NCI-H748 (cell line): ENCODE measurements around the gene PLPPR2.
"Not testable (repeated sequence)": the region's sequence is repeated elsewhere in the genome, so short reads cannot be mapped to it uniquely, and the experiment has no call there.

ENCODE experiments used
- DNase-seq: peaks from one replicate; lab custom pipeline; 2025; ENCODE audit not compliant: unreplicated experiment; lab: John Stamatoyannopoulos, UW

The PLPPR2 gene

GRCh38 chr19:11339254-11340098 lies 15.8 kb upstream of the PLPPR2 start, which contains the start of gene RAB3D:
Gene RAB3D, minus strand, starts transcription at chr19:11339657. Its CDS starts 2,258 bp downstream, at chr19:11337399.
- DNase-seq = peak; percentile 86

GRCh38 chr19:11340099-11340467 lies 15.1 kb upstream of the PLPPR2 start:
- DNase-seq = not testable (repeated sequence)

- DNase-seq = no peak
These were observed 12.8 kb upstream of the PLPPR2 start for GRCh38 chr19:11342429-11342828.

GRCh38 chr19:11345122-11345803 lies 10.0 kb upstream of the PLPPR2 start:
- no peak for DNase-seq

- DNase-seq = peak; percentile 98
These were observed 8.9 kb upstream of the PLPPR2 start, which contains the start of the genes CCDC159 and TMEM205 for GRCh38 chr19:11346104-11346940. Gene CCDC159, plus strand, starts transcription at chr19:11346519. Its CDS starts 88 bp downstream, at chr19:11346607. Gene TMEM205, minus strand, starts transcription at chr19:11346268. Its CDS starts 649 bp downstream, at chr19:11345619.

- DNase-seq = no peak
These were observed 7.6 kb upstream of the PLPPR2 start for GRCh38 chr19:11347546-11348039.

- DNase-seq = no peak
These were observed 6.1 kb upstream of the PLPPR2 start for GRCh38 chr19:11349171-11349570.

GRCh38 chr19:11354102-11354501 lies 1.1 kb upstream of the PLPPR2 start:
- not testable (repeated sequence) for DNase-seq

- DNase-seq = no peak
These were observed 804 bp downstream of the PLPPR2 start for GRCh38 chr19:11356074-11356397.

- DNase-seq = no peak
These were observed 1.7 kb downstream of the PLPPR2 start for GRCh38 chr19:11356676-11357550.

GRCh38 chr19:11359421-11359820 lies 4.2 kb downstream of the PLPPR2 start:
- DNase-seq = no peak

- DNase-seq = peak; percentile 51
These were observed 6.0 kb downstream of the PLPPR2 start for GRCh38 chr19:11361037-11361770.

GRCh38 chr19:11361771-11362731 lies 6.8 kb downstream of the PLPPR2 start:
- no peak for DNase-seq

- no peak for DNase-seq
These were observed 8.6 kb downstream of the PLPPR2 start for GRCh38 chr19:11363881-11364280.

GRCh38 chr19:11364296-11364904 lies 9.2 kb downstream of the PLPPR2 start:
- DNase-seq = no peak

GRCh38 chr19:11364935-11365334 lies 9.7 kb downstream of the PLPPR2 start:
- DNase-seq = no peak

GRCh38 chr19:11365557-11366117 lies 10.4 kb downstream of the PLPPR2 start:
- DNase-seq = no peak

GRCh38 chr19:11367528-11367927 lies 12.3 kb downstream of the PLPPR2 start:
- no peak for DNase-seq
